ENCODE results near the gene C11orf52.
"Not testable (repeated sequence)": the region's sequence is repeated elsewhere in the genome, so short reads cannot be mapped to it uniquely, and the experiment has no call there.

Gene C11orf52

DNA sequence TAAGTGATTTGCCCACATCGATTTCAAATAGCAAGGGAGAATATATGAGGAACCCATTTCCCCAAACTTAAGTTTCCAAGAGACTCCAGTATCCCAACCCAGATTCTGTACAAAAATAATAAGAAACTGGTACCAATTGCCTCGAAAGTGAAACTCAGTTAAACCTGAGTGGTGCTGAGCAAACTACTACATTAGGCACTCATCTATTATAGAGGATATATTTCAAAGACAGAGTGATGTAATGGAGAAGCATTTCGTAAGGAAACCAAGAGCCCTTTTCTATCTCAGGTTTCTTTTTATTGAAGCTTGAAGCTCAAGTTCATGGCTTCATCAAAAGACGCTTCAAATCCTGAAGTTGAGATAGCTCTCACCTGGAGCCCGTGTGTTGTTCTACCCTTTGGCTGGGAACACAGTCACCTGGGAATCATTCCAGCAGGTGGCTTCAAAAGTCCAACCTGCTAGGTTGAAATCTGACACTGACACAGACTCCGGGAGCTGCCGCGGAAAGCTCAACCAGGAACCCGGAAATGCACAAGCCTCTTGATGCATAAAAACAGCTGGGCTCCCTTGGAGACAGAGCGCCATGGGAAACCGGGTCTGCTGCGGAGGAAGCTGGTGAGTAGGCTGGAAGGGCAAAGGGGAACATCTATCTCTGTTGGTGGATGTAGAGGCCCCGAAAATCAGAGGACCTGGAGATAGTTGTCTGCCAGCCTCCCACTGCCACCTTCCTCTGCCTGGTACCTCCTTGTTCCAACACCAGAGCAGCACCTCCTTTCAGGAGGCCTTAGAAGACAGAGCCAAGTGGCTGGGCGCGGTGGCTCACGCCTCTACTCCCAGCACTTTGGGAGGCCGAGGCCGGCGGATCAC, at the start of gene C11orf52:
Gene C11orf52, plus strand, starts transcription at position 524 of the 867 bp plus-strand sequence. Its CDS starts 60 bp downstream, at position 584.
- peak; percentile 62 for DNase-seq

DNA sequence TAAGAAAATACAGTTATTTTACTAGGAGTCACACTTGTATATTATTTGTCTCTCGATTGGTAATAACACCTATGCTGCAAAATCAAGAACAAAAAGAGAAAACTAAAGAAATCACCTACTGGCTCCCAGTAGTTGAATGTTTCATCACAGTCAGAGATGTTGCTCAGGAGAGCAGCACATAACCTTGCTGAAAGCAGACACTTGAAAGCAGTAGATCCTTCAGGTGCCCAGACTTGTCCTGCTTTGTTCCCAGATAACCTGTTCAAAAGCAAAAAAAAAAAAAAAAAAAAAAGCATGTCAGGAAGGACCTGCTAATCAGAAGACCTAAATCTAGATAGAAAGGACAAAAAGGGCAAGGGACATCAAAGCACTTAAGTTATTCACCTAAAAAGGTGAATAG, 48.6 kb upstream of the C11orf52 start:
- DNase-seq = no peak

DNA sequence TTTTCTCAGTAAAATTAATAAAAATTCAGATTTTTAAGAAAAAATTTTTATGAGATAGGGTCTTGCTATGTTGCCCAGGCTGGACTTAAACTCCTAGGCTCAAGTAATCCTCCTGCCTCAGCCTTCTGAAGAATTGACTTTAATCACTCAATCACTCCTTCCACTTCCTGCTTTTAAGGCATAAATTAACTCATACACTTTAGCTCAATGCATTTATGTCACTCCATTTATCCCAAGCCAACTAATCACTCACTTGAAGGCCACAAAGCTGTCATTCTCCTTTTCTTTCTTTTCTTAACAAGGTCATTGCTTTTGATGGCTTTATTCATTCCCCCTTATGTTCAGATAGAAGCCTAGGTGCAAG, 48.2 kb upstream of the C11orf52 start:
- no peak for DNase-seq

DNA sequence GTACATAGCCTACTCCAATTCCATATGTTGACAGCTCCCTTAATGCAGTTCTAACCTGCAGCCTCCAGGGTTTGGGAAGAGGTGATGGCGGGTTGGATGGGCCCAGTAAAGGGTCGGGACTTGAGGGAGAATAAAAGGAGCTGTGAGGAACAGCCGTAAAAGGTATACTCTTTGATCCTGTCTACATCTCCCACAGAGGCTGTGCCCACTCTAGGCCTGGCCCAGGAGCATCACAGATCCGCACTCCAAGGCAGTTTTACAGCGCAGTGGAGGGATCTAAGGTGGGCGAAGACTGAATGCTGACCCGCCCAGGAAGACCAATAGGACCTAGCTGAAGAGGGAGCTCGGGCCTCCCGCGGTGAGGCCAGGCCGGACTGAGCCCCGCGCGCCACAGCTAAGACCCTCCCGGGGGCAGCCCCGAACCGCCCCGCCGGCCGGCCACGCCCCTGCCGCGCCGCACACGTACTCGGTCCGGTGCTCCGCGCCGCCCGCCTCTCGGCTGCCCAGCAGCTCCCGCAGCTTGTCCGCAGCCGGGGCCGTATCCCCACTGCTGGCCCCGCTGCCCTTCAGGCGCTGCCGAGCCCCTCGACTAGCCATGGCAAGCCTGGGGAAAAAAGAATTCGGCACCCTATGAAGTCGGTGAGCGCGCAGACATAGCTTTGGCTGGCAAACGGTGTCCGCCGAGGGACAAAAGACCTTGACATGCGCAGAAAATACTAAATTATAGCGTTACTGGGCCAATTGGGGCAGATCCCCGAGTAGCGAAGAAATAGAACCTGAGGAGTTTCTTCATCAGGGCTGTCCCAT, 47.6 kb upstream of the C11orf52 start, which contains the start of gene ALG9:
Gene ALG9, minus strand, starts transcription at position 696 of the 807 bp plus-strand sequence. Its CDS starts 99 bp downstream, at position 597.
- peak; percentile 90 for DNase-seq

DNA sequence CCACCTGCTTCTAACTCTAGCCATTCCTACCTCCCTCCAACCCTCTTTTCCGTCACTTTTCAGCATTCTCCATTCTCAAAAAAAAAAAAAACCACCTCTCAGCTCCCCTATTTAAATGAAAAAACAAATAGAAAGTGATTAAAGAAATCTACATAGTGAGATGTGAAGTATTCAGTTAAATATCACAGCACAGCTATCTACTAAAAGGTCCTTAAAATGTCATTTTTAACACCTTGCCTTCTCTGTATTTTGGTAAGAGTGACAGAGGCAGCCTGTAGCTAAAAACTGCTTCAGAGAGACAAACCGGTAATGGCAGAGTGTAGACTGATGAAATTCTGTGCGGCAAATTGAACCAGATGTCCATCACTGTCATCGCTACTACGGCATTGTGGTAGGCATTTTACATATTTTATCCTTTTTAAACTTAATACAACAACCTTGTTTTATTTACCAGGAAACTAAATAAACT, 47.0 kb upstream of the C11orf52 start:
- no peak for DNase-seq

- no peak for DNase-seq
These were observed 40.3 kb upstream of the C11orf52 start for GRCh38 chr11:111878385-111878848.

DNA sequence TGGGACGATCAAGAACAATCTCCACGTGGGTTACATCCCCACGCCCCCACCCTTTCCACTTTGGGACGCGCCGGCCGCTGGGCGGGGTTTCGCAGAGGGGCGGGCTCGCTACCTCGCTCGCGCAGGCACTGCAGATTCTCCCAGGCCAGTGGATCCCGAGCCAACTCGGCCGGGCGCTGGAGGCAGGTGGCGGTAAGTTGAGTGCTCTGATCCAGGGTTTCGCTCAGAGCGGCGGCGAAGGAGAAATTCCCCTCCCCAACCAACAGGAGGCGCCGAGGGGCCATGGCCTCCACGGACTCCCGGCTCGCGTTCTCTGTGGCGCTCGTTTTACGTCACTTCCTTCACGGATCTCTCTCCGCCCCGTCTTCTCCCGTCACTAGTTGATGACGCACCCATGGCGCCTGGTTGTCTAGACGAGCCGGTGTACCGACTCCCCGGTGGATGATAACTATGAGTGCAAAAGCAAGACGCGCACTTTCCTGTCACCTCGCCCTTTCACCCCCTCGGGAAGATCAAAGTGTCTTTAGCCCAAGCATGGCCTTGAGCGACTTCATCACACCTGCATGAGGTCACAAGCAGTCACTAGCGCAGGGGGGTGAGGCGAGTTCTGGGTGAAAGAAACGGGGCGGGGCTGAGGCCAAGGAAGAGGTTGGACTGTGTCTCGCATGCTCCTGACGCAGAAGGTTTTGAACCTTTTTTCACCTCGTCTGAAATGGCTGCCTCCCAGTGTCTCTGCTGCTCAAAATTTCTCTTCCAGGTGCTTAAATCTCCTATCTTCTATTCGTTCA, 39.7 kb upstream of the C11orf52 start, which contains the start of the genes CFAP68 and FDXACB1:
Gene CFAP68, plus strand, starts transcription at position 693 of the 788 bp plus-strand sequence. Its CDS starts 20 bp downstream, at position 713.
Gene FDXACB1, minus strand, starts transcription at position 317 of the 788 bp plus-strand sequence. Its CDS starts 33 bp downstream, at position 284.
- peak; percentile 98 for DNase-seq

- DNase-seq = no peak
These were observed 39.1 kb upstream of the C11orf52 start for GRCh38 chr11:111879637-111879960.

DNA sequence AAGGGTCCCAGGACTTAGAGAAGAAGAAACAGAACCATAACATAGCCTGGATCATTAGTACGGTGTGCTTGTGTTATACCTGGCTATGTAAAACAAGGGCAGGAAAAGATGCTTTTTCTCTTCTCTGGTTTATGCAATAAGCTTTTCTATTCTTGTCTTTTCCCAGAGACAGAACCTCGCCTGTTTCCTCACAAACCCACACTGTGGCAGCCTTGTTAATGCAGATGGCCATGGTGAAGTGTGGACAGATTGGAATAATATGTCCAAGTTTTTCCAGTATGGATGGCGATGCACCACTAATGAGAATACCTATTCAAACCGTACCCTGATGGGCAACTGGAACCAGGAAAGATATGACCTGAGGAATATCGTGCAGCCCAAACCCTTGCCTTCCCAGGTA, 36.5 kb upstream of the C11orf52 start:
- DNase-seq = no peak

- DNase-seq = not testable (repeated sequence)
These were observed 33.7 kb upstream of the C11orf52 start for GRCh38 chr11:111885053-111885452.

DNA sequence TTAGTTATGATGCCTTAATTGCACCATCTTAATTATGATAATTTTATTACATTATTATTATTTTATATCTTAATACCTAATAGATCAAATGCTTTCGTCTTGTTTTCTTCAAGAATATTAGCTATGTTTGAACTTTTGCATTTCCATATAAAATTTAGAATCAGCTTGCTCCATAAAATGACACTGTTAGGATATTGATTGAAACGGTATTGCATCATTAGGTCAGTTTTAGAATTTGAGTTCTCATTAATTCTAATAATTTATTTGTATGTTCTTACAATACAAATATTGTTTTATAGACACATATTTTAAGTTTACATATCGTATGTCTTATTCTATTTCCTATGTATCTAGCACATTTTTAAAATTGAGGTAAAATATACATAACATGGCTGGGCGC, 32.7 kb upstream of the C11orf52 start:
- no peak for DNase-seq

- DNase-seq = no peak
These were observed 31.9 kb upstream of the C11orf52 start for GRCh38 chr11:111886844-111887243.

- no peak for DNase-seq
These were observed 13.3 kb upstream of the C11orf52 start for GRCh38 chr11:111905411-111905810.

DNA sequence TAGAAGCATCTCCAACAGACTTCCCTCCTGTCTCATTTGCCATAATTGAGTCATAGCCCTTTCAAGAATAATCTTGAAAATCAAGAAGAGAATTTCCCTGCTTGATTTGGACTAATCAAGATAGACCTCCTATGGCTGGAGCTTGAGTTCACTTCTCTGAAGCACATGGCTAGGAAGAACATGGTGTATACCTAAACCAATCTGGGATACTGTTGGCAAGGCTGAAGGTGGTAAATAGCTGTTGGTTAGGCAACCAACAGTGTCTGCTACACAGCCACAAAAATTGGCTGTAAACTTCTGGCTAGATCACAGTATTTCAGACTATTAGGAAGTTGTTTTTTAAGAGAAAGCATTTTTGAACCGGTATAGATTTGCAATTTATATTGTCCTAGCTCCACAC, 12.0 kb upstream of the C11orf52 start:
- no peak for DNase-seq

GRCh38 chr11:111908639-111909305, 9.9 kb upstream of the C11orf52 start:
- no peak for DNase-seq

GRCh38 chr11:111909378-111909777, 9.3 kb upstream of the C11orf52 start:
- no peak for DNase-seq

GRCh38 chr11:111910676-111911562, 7.8 kb upstream of the C11orf52 start:
- no peak for DNase-seq

DNA sequence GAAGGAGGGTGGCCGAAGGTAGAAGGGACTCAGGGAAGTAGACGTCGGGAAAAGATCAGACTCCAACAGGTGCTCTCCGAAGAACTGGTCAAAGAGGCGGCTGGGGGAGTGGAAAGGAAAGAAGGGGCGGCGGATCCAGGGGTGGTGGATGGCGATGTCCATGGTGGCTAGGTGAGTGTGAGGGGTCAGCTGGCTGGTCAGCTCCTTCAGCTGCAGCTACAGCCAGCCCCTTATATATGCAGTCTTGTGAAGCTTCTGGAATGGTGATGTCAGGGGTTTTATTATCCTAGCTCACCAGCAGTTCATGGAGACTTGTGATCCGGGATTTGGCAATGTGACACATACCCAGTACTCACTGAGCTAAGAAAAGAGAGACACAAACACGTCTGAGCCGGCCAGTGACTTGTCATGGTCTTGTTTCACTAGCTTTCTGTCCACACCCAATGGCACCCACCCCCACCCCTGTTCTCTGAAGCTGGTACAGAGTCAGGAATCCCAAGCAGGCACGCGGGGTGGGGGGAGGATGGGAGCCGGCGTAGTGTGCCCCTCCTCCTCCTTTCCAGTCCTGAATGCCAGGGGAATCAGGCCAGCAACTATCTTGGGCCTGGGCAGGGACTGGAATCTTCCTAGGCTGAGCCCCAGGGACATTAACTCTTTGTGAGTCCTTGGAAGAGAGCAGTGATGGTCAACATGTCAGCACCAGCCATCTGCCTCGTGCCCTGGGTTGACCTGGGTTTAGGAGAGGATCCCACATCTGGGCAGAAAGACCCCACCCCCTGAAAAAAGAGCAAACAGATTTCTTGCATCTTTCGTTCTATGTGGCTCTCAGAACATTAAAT, 6.9 kb upstream of the C11orf52 start, which contains the start of gene CRYAB:
Gene CRYAB, minus strand, starts transcription at position 208 of the 839 bp plus-strand sequence. Its CDS starts 46 bp downstream, at position 162.
- DNase-seq = peak; percentile 93

GRCh38 chr11:111912535-111912934, 6.2 kb upstream of the C11orf52 start, which contains the start of gene HSPB2:
HSPB2 (plus strand) TSS chr11:111912734; CDS start chr11:111912830, 96 bp downstream.
- DNase-seq = peak; percentile 74
